IPS DF 19.7 (cell line): ENCODE data around the gene NTN1.

ENCODE experiments used
- DNase-seq: peaks from one replicate; pipeline ENCODE4 v3.0.0-alpha.2; 2013; ENCODE audit warnings: low read depth, low spot score

The NTN1 gene

DNA sequence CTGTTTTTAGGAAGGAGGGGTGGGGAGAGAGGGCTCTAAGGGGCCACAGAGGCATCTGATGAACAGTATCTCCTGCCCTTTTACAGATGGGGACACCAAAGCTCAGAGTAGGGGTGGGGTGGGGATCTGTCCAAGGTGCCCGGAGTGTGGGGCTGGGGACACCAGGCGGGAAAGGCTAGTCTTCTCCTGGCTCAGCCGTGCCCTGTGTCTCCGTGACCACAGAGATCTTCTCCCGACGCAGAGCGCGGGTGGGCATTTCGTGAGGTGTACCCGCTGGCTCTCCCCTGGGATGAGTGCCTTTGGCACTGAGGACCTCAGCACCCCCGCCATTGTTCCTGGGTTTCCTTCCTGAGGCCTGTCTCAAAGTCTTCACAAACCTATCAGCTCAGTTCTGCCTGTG is 209.6 kb downstream of the NTN1 start:
- no peak for DNase-seq

DNA sequence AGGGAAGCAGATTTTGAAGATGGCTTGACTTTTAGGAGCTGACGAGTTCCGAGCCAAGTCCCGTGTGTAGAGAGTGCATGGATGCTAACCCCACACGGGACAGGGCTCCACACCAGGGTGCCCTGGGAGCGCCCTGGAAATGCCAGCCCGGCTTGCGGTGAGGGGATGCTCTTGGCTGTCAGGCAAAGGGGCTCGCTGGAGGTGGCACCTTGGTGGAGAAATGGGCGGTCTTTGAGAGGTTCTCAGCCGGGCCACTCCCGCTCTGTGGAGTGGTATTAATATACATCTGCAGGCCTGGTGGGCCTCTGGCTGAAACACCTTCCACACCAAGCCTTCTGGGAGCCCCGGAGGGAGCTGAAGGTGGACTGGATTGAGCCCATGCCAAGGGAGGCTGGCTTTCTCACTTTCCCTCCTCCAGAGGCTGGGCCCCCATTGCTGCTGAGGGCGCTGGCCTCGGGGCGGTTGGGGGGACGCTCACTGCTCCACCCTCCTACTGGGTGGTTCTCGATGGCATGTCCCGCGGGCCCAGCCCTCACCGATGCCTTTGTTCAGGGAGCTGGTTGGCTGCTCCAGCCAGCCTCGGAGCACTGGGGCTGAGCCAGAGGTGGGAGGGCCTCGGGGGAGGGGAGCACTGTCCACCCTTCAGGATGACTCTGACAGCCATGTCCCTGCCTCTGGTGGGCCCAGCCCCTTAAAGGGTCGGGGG is 210.3 kb downstream of the NTN1 start:
- no peak for DNase-seq

GRCh38 chr17:9232155-9232475 is 210.8 kb downstream of the NTN1 start:
- DNase-seq, result no peak

GRCh38 chr17:9232591-9233270 is 211.4 kb downstream of the NTN1 start:
- no peak for DNase-seq

DNA sequence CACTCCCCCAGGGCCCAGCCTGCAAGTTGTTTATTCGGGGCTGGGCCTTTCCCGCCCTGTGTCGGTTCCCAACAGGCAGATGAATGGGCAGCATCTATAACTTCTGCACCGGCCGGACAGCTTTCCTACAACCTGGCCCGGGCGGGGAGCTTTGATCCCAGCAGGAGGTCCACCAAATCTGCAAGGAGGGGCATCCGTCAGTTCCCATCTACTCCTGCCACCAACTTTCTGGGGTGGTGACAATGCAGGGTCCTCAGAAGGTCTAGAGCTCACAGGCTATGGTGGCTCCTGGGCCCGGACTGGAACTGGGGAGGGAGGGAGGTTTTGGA is 211.9 kb downstream of the NTN1 start:
- no peak for DNase-seq

DNA sequence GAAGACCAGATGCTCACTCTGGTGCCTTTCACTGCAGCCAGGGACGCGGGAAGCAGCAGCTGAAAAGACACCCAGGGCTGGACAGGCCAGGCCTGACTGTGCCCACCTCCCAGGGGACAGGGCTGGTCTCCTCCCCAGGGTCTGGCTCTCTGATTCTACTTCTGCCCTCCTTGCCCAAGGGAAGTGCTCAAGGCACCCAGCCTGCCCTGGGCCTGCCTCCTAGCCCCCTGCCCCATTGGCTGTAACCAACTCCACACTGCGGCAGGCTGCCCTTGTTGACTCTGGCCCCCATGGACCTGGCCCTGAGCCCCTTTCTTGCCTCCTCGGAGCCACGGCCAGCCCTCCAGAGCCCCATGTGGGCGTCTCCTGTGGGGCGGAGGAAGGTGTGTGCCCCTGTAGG is 212.5 kb downstream of the NTN1 start:
- no peak for DNase-seq

GRCh38 chr17:9234389-9234945 is 213.2 kb downstream of the NTN1 start:
- no peak for DNase-seq

DNA sequence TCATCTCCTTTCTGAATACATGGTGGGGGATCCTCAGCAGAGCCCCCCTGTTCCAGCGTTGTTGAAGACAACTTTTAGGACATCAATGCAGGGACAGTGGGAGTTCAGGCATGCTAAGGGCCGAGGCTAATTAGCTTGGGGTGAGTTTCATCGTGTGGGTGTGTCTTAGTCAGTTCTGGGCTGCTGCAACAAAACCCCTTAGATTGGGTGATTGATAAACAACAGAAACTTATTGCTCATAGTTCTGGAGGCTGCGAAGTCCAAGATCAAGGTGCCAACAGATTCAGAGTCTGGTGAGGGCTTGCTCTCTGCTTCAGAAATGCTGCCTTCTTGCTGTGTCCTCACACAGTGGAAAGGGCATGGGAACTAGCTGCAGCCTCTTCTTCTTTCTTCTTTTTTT is 214.0 kb downstream of the NTN1 start:
- no peak for DNase-seq

DNA sequence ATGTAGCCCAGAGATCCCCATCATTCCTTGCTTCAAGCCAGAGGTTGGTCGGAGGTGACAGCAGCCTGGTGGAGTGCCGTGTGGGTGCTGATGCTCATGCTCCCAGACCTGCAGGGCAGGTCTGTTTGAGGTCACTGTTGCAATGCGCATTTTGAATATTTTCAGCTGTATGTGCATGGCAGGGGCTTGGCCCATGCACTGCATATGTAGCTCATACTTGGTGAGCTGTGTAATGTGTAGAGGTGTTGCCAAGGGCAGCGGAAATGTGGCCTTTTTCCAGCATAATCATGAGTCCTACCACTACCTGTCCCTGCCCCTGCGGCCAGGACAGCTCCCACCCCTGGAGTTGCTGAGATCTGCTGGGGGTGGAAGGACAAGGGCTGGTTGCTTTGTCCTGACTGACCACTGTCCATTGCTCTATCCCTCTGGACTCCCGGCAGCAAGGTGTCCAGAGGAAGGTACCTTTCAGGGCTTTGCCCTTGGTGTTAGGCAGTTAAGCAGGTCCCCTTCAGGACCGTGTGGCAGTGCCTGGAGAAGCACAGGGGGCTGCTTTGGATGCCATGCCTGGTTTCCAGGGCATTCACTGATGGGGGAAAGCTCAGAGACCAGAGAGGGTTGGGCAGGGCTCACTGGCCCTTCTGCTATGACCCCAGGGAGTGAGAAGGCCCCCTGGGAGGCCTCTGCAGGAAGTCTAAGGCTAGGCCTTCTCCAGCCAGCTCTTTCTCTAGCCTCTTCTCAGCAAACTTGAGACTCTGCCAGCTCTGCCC is 215.2 kb downstream of the NTN1 start:
- DNase-seq, result no peak

GRCh38 chr17:9237053-9237410 is 215.7 kb downstream of the NTN1 start:
- no peak for DNase-seq

- DNase-seq, result no peak
These were observed 216.5 kb downstream of the NTN1 start for GRCh38 chr17:9237661-9238301.

DNA sequence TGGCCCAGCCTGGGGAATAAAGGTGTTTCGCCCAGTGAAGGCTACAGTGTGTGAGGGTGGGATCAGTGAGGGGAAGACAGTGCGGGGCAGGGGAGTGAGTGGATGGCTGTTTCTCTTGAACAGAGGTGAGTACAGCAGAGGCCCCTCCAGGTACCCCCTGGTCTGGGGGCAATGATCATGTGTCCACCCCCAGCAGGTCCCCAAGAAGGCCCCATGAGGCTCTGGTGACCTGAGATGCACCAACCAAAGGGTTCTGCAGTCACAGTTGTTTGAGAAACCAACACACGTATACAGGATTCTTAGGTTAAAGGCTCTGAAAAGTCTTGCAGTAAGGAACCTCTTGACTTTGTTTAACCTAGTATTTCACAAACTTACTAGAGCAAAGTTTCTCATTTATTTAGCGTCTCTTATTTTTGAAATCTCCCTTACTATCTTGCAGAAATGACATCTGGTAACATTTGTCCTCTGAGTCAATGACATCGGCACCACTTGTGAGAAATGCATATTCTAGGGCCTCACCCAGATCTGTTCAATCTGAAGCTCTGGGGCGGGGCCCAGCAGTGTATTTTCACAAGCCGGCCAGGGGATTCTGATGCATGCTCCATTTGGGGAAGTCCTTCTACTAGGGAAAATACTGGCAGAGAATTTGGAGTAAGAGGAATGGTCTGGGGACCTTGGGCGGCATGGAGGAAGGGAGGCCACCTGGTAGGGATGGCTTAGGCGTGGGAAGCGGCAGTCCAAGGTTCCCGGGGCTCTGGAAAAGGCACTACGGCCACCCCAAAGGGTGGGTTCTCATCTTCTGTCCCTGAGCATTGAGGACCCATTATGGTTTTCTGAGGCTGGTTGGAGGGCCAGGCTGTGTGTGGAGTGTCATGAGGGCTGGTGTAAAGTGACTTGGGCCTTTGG is 217.3 kb downstream of the NTN1 start:
- DNase-seq, result no peak

GRCh38 chr17:9239246-9239792 is 218.0 kb downstream of the NTN1 start:
- no peak for DNase-seq

- DNase-seq, result no peak
These were observed 218.7 kb downstream of the NTN1 start for GRCh38 chr17:9239793-9240658.

- peak; percentile 17 for DNase-seq
These were observed 219.5 kb downstream of the NTN1 start for GRCh38 chr17:9240659-9241370.

- no peak for DNase-seq
These were observed 220.0 kb downstream of the NTN1 start for GRCh38 chr17:9241371-9241712.

GRCh38 chr17:9241774-9242496 is 220.6 kb downstream of the NTN1 start:
- no peak for DNase-seq

DNA sequence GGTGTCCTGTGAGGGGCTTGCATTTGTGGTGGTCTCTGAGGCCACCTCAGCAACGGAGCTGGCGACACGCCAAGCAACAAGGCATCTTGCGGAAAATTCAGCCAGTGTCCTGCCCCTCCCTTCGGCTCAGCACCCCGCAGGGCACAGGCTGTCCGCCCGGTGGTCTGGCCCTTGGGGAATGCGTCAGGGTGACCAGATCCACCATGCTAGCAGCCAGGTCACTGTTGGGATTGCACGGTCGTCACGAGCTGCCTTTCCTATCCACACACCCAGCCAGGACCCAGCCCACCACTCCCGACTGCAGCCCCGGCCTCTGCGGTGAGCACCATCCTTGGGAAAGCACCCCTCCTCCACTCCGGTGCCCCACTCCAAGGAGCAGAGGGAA is 221.2 kb downstream of the NTN1 start:
- no peak for DNase-seq

DNA sequence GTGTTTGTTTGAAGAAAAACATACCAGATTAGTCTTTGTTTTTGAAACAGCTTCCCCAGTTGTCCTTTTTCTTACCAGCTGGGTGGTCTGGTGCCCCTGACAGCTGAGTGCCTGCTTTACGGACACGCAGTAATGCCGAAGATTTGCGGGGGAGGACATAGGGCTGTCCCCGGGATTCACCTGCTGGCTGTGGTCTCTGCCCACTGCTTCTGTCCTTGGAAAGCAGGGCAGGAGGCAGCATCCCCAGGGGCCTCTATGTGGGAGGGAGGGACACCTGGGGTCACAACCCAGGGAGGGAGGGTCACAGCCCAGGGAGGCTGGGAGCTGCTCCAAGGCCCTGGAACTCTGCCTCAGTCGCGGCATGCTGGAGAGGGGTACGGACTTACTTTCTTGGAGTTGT is 221.7 kb downstream of the NTN1 start:
- DNase-seq, result no peak
